Mesodermal cell (in vitro differentiated cells): Measurements from ENCODE around the gene ZNF350. TPM values are rescaled to one million over a fixed set of nuclear protein-coding genes. Genes with fewer than 3 reads are reported as not detected.
"Not testable (repeated sequence)": the region's sequence is repeated elsewhere in the genome, so short reads cannot be mapped to it uniquely, and the experiment has no call there.

Source experiments
- H3K27ac ChIP-seq: 2 replicates; pipeline ENCODE4 v1.7.0; 2013; ENCODE audit warnings: mild to moderate bottlenecking, low read depth, low read length, moderate library complexity; ENCODE audit not compliant: severe bottlenecking
- H3K36me3 ChIP-seq: 2 replicates; pipeline ENCODE4 v1.7.1; 2013; ENCODE audit warnings: mild to moderate bottlenecking, low read length, moderate library complexity; ENCODE audit not compliant: control insufficient read depth, insufficient read depth
- H3K4me1 ChIP-seq: one replicate; pipeline ENCODE4 v1.7.1; 2013; ENCODE audit warnings: mild to moderate bottlenecking, low read length; ENCODE audit not compliant: insufficient read depth, control insufficient read depth, poor library complexity, severe bottlenecking
- H3K4me3 ChIP-seq: 2 replicates; pipeline ENCODE4 v1.7.0; 2013; ENCODE audit warnings: low read length, control low read depth, mild to moderate bottlenecking; ENCODE audit not compliant: insufficient read depth, poor library complexity, severe bottlenecking; ENCODE audit errors: extremely low read depth
- H3K9me3 ChIP-seq: 2 replicates; pipeline ENCODE4 v1.7.1; 2013; ENCODE audit warnings: mild to moderate bottlenecking, low read length, moderate library complexity; ENCODE audit not compliant: control insufficient read depth
- WGBS, 2 experiments: methylation state at CpG; one replicate each; pipeline ENCODE4 v1.1.5; 2013; ENCODE audit warnings: missing lambda C conversion rate in 2 of 2; ENCODE audit not compliant: insufficient coverage in 2 of 2; 5-methylcytosine and 5-hydroxymethylcytosine counted together
- polyA plus RNA-seq, 2 experiments: library from polyadenylated mRNA; stranded (reverse); fragments of 50-300 nt; gene quantifications; one replicate each; pipeline ENCODE4 v1.2.3, GENCODE V29; 2013

The ZNF350 gene
- 5.5 TPM for polyA plus RNA-seq (2013, experiment 1 of 2)
- polyA plus RNA-seq (2013, experiment 2 of 2), result 7.4 TPM

GRCh38 chr19:51986309-51987291 is at the start of gene ZNF350:
Gene ZNF350, minus strand, starts transcription at chr19:51986840. Its CDS starts 12,480 bp downstream, at chr19:51974360.
- no peaks in the 10 kb centered on the region for H3K4me1 ChIP-seq
- peak within 1 kb of the TSS; percentile 33 for H3K27ac ChIP-seq
- peaks cover 52% of the 10 kb centered on the region for H3K9me3 ChIP-seq
- WGBS, 2 experiments, result 10 to 21% methylated on average over 28 to 29 of the region's 33 CpGs
- H3K4me3 ChIP-seq, result peak within 1 kb of the TSS; percentile 92
- no peaks in the 10 kb centered on the region for H3K36me3 ChIP-seq

- no peak overlapping the region for H3K27ac ChIP-seq
- no peak overlapping the region for H3K4me3 ChIP-seq
- H3K9me3 ChIP-seq, result peaks cover 87% of the 10 kb centered on the region
- H3K4me1 ChIP-seq, result no peaks in the 10 kb centered on the region
- WGBS, 2 experiments, result 92 to 100% methylated on average over 6 of the region's 12 CpGs
- H3K36me3 ChIP-seq, result peaks cover 86% of the 10 kb centered on the region
These were observed 47.5 kb upstream of the ZNF350 start for GRCh38 chr19:52034051-52034728.

GRCh38 chr19:52028780-52029123 is 42.1 kb upstream of the ZNF350 start:
- no peaks in the 10 kb centered on the region for H3K4me1 ChIP-seq
- peak overlapping the region; percentile 96 for H3K27ac ChIP-seq
- 0 to 12% methylated on average over 3 to 4 of the region's 5 CpGs for WGBS, 2 experiments
- peaks cover 63% of the 10 kb centered on the region for H3K36me3 ChIP-seq
- H3K9me3 ChIP-seq, result peaks cover 62% of the 10 kb centered on the region
- peak overlapping the region; percentile 73 for H3K4me3 ChIP-seq

GRCh38 chr19:52028027-52028779 is 41.6 kb upstream of the ZNF350 start, which contains the start of gene ZNF614:
Gene ZNF614, minus strand, starts transcription at chr19:52028379. Its CDS starts 2,634 bp downstream, at chr19:52025745.
- H3K4me3 ChIP-seq, result peak within 1 kb of the TSS; percentile 73
- H3K27ac ChIP-seq, result peak within 1 kb of the TSS; percentile 96
- peaks cover 63% of the 10 kb centered on the region for H3K36me3 ChIP-seq
- 0% methylated on average over 46 to 48 of the region's 53 CpGs for whole genome bisulfite sequencing, 2 experiments
- H3K4me1 ChIP-seq, result no peaks in the 10 kb centered on the region
- H3K9me3 ChIP-seq, result peaks cover 60% of the 10 kb centered on the region

- Histone ChIP-seq H3K9me3 (peaks cover 49% of the 10 kb centered on the region), H3K36me3 (peaks cover 63% of the 10 kb centered on the region)
- not testable (repeated sequence) for H3K4me3 ChIP-seq, H3K4me1 ChIP-seq, H3K27ac ChIP-seq
- 91 to 97% methylated on average over 10 to 11 of the region's 15 CpGs for WGBS, 2 experiments
These were observed 39.8 kb upstream of the ZNF350 start for GRCh38 chr19:52026255-52026990.

- Histone ChIP-seq H3K9me3 (peaks cover 33% of the 10 kb centered on the region), H3K36me3 (peaks cover 70% of the 10 kb centered on the region)
- not testable (repeated sequence) for H3K4me3 ChIP-seq, H3K27ac ChIP-seq, H3K4me1 ChIP-seq
- WGBS, 2 experiments, result 97 to 98% methylated on average over 4 of the region's 4 CpGs
These were observed 37.8 kb upstream of the ZNF350 start for GRCh38 chr19:52024478-52024877.

GRCh38 chr19:52022193-52022592 is 35.6 kb upstream of the ZNF350 start:
- H3K9me3 ChIP-seq, result peaks cover 34% of the 10 kb centered on the region
- H3K4me3 ChIP-seq, result no peak overlapping the region
- H3K36me3 ChIP-seq, result peaks cover 89% of the 10 kb centered on the region
- WGBS, 2 experiments, result 94 to 100% methylated on average over 8 to 12 of the region's 15 CpGs
- H3K4me1 ChIP-seq, result no peaks in the 10 kb centered on the region
- H3K27ac ChIP-seq, result no peak overlapping the region

GRCh38 chr19:52020506-52020905 is 33.9 kb upstream of the ZNF350 start:
- 94 to 96% methylated on average over 3 to 4 of the region's 4 CpGs for WGBS, 2 experiments
- H3K4me1 ChIP-seq, result no peaks in the 10 kb centered on the region
- H3K4me3 ChIP-seq, result no peak overlapping the region
- peaks cover 24% of the 10 kb centered on the region for H3K9me3 ChIP-seq
- no peak overlapping the region for H3K27ac ChIP-seq
- peaks cover 94% of the 10 kb centered on the region for H3K36me3 ChIP-seq

GRCh38 chr19:52010674-52011073 is 24.0 kb upstream of the ZNF350 start:
- WGBS, 2 experiments, result no CpG with 5 or more reads among the region's 1 CpG
- Histone ChIP-seq H3K36me3 (peaks cover 29% of the 10 kb centered on the region), H3K9me3 (peaks cover 20% of the 10 kb centered on the region), H3K4me1 (no peaks in the 10 kb centered on the region), H3K27ac (no peak overlapping the region), H3K4me3 (no peak overlapping the region)
